GM23248 (cell line): ENCODE measurements around the gene STK33.

Source experiments
- EZH2 ChIP-seq: fragments of 200-600 bp; sonication (generic); IDR thresholded peaks from 2 replicates; pipeline ENCODE4 v1.6.1; 2018; ENCODE audit warnings: antibody characterized with exemption, mild to moderate bottlenecking; ENCODE audit not compliant: insufficient read depth, poor library complexity, severe bottlenecking
- EZH2phosphoT487 ChIP-seq: fragments of 200-600 bp; sonication (generic); IDR thresholded peaks from 2 replicates; pipeline ENCODE4 v1.6.1; 2018; ENCODE audit warnings: antibody characterized with exemption, moderate library complexity, mild to moderate bottlenecking, low read depth; ENCODE audit not compliant: insufficient read depth

GRCh38 chr11:8442301-8442700, 151.7 kb downstream of the STK33 start:
- TF ChIP-seq EZH2 = no peak
- TF ChIP-seq EZH2phosphoT487 = no peak
